Common myeloid progenitor, CD34-positive (primary cell): ENCODE measurements around the gene SPTA1.
A peak's percentile ranks its signal among the peaks of the same experiment; 100 is the strongest.

Experiments
- CTCF ChIA-PET: fragments of 350-600 bp; sonication (Branson Sonifier 250); formaldehyde crosslinking; loops from one replicate; lab custom pipeline; 2021; ENCODE audit warnings: antibody characterized with exemption; lab: Charles Lee
- POLR2A ChIA-PET: fragments of 350-600 bp; sonication (Branson Sonifier 250); formaldehyde crosslinking; loops from one replicate; lab custom pipeline; 2021; ENCODE audit warnings: antibody characterized with exemption; lab: Charles Lee
- DNase-seq, 3 donors: peaks; one replicate each; pipeline versions ENCODE4 v3.0.0 to v3.0.0-alpha.2; 2013
- H3K27ac ChIP-seq, 2 experiments: 1 replicate in 1 of 2; 2 replicates in 1 of 2; pipeline ENCODE4 v1.7.0; 2013; ENCODE audit warnings: inconsistent platforms in 2 of 2, low read length in 2 of 2, mild to moderate bottlenecking in 2 of 2, low read depth in 1 of 2, moderate library complexity in 1 of 2; ENCODE audit not compliant: severe bottlenecking in 2 of 2, insufficient read depth in 1 of 2, poor library complexity in 1 of 2
- H3K27me3 ChIP-seq, 5 experiments: replicated peaks in 2 of 5; 1 replicate in 3 of 5; 2 replicates in 2 of 5; pipeline versions ENCODE4 v1.6.1 to v1.7.0; 2013; ENCODE audit warnings: low read length in 4 of 5, mild to moderate bottlenecking in 2 of 5, moderate library complexity in 2 of 5, inconsistent platforms in 1 of 5; ENCODE audit not compliant: insufficient read depth in 5 of 5, control insufficient read depth in 4 of 5
- H3K36me3 ChIP-seq, 4 experiments: 1 replicate in 2 of 4; 2 replicates in 2 of 4; pipeline versions ENCODE4 v1.6.1 to v1.7.0; 2013; ENCODE audit warnings: low read length in 3 of 4, control low read depth in 1 of 4, mild to moderate bottlenecking in 1 of 4; ENCODE audit not compliant: control insufficient read depth in 4 of 4, insufficient read depth in 4 of 4
- H3K4me1 ChIP-seq, 4 experiments: 1 replicate in 3 of 4; 2 replicates in 1 of 4; pipeline versions ENCODE4 v1.6.1 to v1.7.1; 2013; ENCODE audit warnings: low read length in 3 of 4, mild to moderate bottlenecking in 3 of 4, control low read depth in 1 of 4, inconsistent platforms in 1 of 4, moderate library complexity in 1 of 4; ENCODE audit not compliant: control insufficient read depth in 4 of 4, insufficient read depth in 4 of 4; ENCODE audit errors: control extremely low read depth in 1 of 4
- H3K4me3 ChIP-seq, 7 experiments: 1 replicate in 4 of 7; 2 replicates in 3 of 7; pipeline versions ENCODE4 v1.5.1 to v1.7.0; 2013; ENCODE audit warnings: mild to moderate bottlenecking in 7 of 7, low read length in 6 of 7, moderate library complexity in 6 of 7, inconsistent platforms in 2 of 7, low read depth in 2 of 7, control low read depth in 1 of 7; ENCODE audit not compliant: insufficient read depth in 4 of 7, control insufficient read depth in 1 of 7; ENCODE audit errors: extremely low read depth in 1 of 7
- H3K9me3 ChIP-seq, 5 experiments: 1 replicate in 4 of 5; 2 replicates in 1 of 5; pipeline versions ENCODE4 v1.6.1 to v1.7.1; 2013; ENCODE audit warnings: low read length in 4 of 5, mild to moderate bottlenecking in 2 of 5, inconsistent platforms in 1 of 5, low read depth in 1 of 5, moderate library complexity in 1 of 5; ENCODE audit not compliant: control insufficient read depth in 4 of 5, insufficient read depth in 2 of 5; ENCODE audit errors: control extremely low read depth in 1 of 5
- WGBS: methylation state at CpG from one replicate; pipeline ENCODE4 v1.1.5; 2013; ENCODE audit not compliant: insufficient coverage; 5-methylcytosine and 5-hydroxymethylcytosine counted together

The SPTA1 gene

DNA sequence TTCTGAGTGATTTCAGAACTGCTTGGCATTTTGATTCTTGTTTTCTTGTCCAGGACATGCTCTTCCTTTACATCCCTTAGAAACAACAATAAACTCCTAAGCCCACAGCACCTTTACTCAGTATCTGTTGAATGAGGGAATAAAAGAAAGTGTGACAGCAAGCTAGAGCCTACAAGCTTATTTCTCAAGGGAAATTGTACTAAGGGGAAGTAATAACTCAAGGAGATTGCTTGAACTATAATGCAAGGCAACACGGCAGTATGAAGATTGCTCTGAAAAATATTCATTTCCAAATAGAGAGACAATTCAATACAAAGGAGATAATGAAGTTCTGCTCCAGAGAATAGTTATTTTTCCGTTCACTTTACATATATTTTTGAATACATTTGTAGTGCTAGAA lies 122.7 kb downstream of the SPTA1 start:
- Histone ChIP-seq H3K9me3 (peaks cover 0 to 3% (median 0%) of the 10 kb centered on the region in 5 experiments), H3K27me3 (no peaks in the 10 kb centered on the region), H3K4me1 (peaks cover 0 to 11% (median 7%) of the 10 kb centered on the region in 4 experiments), H3K4me3 (no peak overlapping the region), H3K27ac (no peak overlapping the region), H3K36me3 (no peaks in the 10 kb centered on the region)
- ChIA-PET POLR2A (no interaction called here), CTCF (no interaction called here)
- DNase-seq, result peak in 2 of 3 donors; percentile 6 to 9
- WGBS, result no CpG with 5 or more reads among the region's 2 CpGs
